Esophagus squamous epithelium (tissue), 4 donors: ENCODE data around the gene TNFSF4.

Experiments
- CTCF ChIP-seq, 6 experiments: fragments of 450-650 bp in 4 of 6; fragments of 200-600 bp in 2 of 6; sonication (generic) in 2 of 6; IDR thresholded peaks; one replicate each; pipeline ENCODE4 v1.5.1; 2016 to 2019; ENCODE audit warnings: antibody characterized with exemption in 6 of 6, mild to moderate bottlenecking in 4 of 6, moderate library complexity in 4 of 6
- POLR2A ChIP-seq, 4 donors: fragments of 450-650 bp; IDR thresholded peaks; one replicate each; pipeline ENCODE4 v1.6.1; 2017; ENCODE audit warnings: antibody characterized with exemption in 4 of 4, mild to moderate bottlenecking in 4 of 4, moderate library complexity in 3 of 4

DNA sequence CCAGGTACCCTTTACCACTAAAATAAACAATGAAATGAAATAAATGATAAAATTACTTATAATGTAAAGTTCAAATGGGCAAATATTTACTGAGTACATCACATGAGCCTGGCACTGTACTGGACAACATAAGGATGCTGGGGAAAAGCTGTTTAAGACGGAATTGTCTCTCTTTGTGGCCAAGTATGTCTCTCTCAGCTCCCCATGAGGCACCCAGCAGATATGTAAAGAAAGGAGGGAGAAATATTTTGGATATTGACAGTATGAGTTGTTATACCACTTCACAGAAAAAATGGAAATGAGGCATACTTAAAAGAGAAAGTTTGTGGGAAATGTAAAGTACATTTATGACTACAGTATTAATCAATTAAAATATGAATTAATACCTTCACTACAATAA lies 1.0 kb upstream of the TNFSF4 start:
- TF ChIP-seq CTCF (IDR thresholded peaks at IDR 0.05): no peak
- TF ChIP-seq POLR2A (IDR thresholded peaks at IDR 0.05): no peak
